Measurements from ENCODE around the gene UBASH3A. TPM values are rescaled to one million over a fixed set of nuclear protein-coding genes. Genes with fewer than 3 reads are reported as not detected.
A peak's percentile ranks its signal among the peaks of the same experiment; 100 is the strongest.

The UBASH3A gene, protein sequence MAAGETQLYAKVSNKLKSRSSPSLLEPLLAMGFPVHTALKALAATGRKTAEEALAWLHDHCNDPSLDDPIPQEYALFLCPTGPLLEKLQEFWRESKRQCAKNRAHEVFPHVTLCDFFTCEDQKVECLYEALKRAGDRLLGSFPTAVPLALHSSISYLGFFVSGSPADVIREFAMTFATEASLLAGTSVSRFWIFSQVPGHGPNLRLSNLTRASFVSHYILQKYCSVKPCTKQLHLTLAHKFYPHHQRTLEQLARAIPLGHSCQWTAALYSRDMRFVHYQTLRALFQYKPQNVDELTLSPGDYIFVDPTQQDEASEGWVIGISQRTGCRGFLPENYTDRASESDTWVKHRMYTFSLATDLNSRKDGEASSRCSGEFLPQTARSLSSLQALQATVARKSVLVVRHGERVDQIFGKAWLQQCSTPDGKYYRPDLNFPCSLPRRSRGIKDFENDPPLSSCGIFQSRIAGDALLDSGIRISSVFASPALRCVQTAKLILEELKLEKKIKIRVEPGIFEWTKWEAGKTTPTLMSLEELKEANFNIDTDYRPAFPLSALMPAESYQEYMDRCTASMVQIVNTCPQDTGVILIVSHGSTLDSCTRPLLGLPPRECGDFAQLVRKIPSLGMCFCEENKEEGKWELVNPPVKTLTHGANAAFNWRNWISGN
- 1.5 TPM for total RNA-seq
- long read RNA-seq, partial matches to known transcripts = 0 of 4 reads
- long read RNA-seq, other reads (novel, unspliced or antisense) = 0 of 4 reads

DNA sequence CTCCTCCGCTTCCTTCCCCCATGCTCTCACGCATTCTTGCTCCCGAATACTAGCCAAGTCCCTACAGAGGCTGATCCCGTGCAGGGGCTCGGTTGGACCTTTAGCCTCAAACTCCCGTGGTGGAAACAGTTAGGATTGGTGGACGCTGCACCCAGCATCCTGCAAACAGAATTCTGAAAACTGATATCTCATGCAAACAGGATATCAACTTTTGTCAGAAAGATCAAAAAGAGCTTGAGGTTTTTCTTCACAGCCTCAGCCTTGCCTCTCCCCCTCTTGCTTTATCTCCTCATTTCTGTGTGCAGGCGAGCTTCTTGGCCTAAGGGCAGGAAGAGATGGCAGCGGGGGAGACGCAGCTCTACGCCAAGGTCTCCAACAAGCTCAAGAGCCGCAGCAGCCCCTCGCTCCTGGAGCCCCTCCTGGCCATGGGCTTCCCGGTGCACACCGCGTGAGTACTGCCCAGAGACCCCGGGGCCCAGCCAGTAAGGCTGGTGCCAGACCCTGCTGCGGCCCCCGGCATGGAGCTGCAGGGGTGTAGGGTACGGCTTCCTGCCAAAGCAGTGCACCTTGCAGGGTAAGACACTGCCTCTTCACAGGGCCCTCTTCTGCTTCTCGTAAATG lies at the start of gene UBASH3A:
UBASH3A (plus strand) TSS at position 292 of the 621 bp plus-strand sequence; CDS start at position 336, 44 bp downstream.
- Histone ChIP-seq H3K27ac (peak within 1 kb of the TSS; percentile 24), H3K4me1 (no peaks in the 10 kb centered on the region), H3K36me3 (no peaks in the 10 kb centered on the region), H3K4me3 (peak within 1 kb of the TSS; percentile 34), H3K9me3 (peaks cover 3% of the 10 kb centered on the region), H3K27me3 (no peaks in the 10 kb centered on the region)
- DNase-seq = peak; percentile 61
- intact Hi-C loops (cut with DNase I) = no loop called here
- TF ChIP-seq, protein P1, sequence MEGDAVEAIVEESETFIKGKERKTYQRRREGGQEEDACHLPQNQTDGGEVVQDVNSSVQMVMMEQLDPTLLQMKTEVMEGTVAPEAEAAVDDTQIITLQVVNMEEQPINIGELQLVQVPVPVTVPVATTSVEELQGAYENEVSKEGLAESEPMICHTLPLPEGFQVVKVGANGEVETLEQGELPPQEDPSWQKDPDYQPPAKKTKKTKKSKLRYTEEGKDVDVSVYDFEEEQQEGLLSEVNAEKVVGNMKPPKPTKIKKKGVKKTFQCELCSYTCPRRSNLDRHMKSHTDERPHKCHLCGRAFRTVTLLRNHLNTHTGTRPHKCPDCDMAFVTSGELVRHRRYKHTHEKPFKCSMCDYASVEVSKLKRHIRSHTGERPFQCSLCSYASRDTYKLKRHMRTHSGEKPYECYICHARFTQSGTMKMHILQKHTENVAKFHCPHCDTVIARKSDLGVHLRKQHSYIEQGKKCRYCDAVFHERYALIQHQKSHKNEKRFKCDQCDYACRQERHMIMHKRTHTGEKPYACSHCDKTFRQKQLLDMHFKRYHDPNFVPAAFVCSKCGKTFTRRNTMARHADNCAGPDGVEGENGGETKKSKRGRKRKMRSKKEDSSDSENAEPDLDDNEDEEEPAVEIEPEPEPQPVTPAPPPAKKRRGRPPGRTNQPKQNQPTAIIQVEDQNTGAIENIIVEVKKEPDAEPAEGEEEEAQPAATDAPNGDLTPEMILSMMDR (IDR thresholded peaks at IDR 0.05) = no peak
- ATAC-seq = peak; percentile 37

DNA sequence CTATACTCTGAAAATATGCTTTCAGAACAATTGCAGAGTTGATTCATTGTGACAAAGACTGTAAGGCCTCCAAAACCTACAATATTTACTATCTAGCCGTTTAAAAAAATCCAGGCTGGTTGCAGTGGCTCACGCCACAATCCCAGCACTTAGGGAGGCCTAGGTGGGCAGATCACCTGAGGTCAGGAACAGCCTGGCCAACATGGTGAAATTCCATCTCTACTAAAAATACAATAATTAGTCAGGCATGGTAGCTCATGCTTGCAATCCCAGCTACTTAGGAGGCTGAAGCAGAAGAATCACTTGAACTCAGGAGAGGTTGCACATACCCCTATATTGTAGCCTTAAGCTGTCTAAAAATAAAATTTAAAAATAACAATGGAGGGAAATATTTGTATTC lies 47.7 kb upstream of the UBASH3A start:
- no peak overlapping the region for H3K27ac ChIP-seq
- ATAC-seq = no peak

DNA sequence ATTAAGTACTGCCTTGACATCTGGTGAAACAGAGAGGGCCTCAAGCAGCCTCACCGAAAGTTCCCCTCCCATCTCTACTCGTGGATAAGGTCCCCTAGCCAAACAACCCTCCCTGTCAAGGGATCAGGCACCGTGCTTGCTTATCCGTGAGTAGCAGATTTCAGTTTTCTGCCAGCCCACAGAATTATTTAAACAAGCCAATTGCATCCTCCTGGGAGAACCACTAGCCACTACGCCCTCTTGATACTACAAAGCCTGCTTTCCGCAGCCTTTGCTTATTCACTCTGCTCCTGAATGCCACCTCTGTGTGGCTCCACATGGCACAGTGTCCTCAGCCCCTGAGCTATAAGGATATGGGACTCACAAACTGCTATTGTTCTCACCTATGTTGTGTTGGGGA lies 47.1 kb upstream of the UBASH3A start:
- no peak overlapping the region for H3K4me3 ChIP-seq
- no peaks in the 10 kb centered on the region for H3K36me3 ChIP-seq
- DNase-seq = no peak
- H3K27ac ChIP-seq = no peak overlapping the region
- no peaks in the 10 kb centered on the region for H3K4me1 ChIP-seq
- no peaks in the 10 kb centered on the region for H3K27me3 ChIP-seq
- intact Hi-C loops (cut with DNase I) = no loop called here
- ATAC-seq = no peak
- no peaks in the 10 kb centered on the region for H3K9me3 ChIP-seq
- TF ChIP-seq, protein P1 (IDR thresholded peaks at IDR 0.05) = no peak

More for the DNA sequence above, 47.7 kb upstream of the UBASH3A start:
- Histone ChIP-seq H3K27me3 (no peaks in the 10 kb centered on the region), H3K4me3 (no peak overlapping the region), H3K36me3 (no peaks in the 10 kb centered on the region), H3K4me1 (no peaks in the 10 kb centered on the region), H3K9me3 (no peaks in the 10 kb centered on the region)
- intact Hi-C loops (cut with DNase I) = no loop called here
- no peak for DNase-seq
- TF ChIP-seq, protein P1 (IDR thresholded peaks at IDR 0.05) = no peak

DNA sequence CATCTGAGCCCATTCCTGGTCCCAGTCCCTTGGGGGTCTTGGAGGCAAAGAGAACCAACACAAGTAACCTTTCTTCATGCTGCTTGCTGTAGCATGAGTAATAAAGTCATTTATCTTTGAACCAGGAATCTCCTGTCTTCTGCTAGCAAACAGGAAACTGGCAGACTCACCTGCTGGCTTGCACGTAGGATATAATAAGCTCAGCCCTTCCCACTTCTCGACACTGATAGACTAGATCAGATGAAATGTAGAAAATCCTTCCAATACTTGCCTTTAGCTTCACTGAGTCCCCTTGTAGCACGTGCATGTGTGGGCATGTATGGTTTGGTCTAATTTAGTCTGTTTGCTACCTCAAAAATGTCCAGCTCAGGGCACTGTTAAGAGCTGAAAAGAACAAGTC lies 46.4 kb upstream of the UBASH3A start:
- Histone ChIP-seq H3K4me1 (no peaks in the 10 kb centered on the region), H3K27me3 (no peaks in the 10 kb centered on the region), H3K9me3 (no peaks in the 10 kb centered on the region), H3K27ac (no peak overlapping the region), H3K4me3 (no peak overlapping the region), H3K36me3 (no peaks in the 10 kb centered on the region)
- no peak for ATAC-seq
- TF ChIP-seq, protein P1 (IDR thresholded peaks at IDR 0.05) = no peak
- no peak for DNase-seq
- intact Hi-C loops (cut with DNase I) = no loop called here

DNA sequence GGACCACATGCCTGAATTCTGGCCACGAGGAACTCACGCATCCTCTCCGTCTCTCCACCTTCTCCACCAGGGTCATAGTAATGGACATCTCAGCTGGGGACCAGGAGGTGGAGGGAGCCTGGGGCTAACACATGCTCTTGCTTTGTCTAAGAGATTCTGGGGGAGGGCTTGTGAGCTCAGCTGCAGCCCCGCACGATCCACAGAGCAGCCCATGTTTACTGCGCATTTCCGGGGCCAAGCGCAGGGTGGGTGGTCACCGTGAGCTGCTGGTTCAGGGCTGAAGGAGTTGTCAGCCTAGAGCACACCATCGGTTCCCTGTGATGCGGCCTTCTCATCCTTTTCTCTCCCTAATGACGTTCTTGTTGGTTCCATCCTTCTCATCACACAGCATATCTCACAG lies 45.4 kb upstream of the UBASH3A start:
- H3K4me3 ChIP-seq = no peak overlapping the region
- no peak overlapping the region for H3K27ac ChIP-seq
- intact Hi-C loops (cut with DNase I) = no loop called here
- no peaks in the 10 kb centered on the region for H3K4me1 ChIP-seq
- TF ChIP-seq, protein P1 (IDR thresholded peaks at IDR 0.05) = no peak
- H3K9me3 ChIP-seq = no peaks in the 10 kb centered on the region
- ATAC-seq (no peak), DNase-seq (no peak)
- H3K27me3 ChIP-seq = peaks cover 4% of the 10 kb centered on the region
- H3K36me3 ChIP-seq = no peaks in the 10 kb centered on the region

Measured in upper lobe of right lung (tissue), 1 donor.